ENCODE data around the gene MYLK.

DNA sequence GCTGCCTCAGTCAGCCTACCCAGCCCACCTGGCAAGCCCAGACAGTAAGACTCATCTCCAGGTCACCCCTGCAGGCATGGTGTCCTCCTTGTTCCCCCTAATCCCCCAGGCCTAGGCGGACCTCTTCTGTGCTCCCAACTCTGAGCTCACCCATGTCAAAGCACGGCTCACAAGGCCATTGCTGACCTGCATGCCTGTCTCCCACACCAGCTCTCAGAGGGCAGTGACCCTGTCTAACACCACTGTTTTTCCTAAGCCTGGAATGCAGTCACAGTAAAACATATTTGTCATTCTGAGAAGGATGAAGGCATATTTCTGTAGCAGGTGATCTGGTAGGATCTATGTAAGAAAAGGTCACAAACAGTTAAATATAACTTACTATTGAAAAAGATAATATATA is 189.0 kb downstream of the MYLK start:
- TF ChIP-seq, protein P1, sequence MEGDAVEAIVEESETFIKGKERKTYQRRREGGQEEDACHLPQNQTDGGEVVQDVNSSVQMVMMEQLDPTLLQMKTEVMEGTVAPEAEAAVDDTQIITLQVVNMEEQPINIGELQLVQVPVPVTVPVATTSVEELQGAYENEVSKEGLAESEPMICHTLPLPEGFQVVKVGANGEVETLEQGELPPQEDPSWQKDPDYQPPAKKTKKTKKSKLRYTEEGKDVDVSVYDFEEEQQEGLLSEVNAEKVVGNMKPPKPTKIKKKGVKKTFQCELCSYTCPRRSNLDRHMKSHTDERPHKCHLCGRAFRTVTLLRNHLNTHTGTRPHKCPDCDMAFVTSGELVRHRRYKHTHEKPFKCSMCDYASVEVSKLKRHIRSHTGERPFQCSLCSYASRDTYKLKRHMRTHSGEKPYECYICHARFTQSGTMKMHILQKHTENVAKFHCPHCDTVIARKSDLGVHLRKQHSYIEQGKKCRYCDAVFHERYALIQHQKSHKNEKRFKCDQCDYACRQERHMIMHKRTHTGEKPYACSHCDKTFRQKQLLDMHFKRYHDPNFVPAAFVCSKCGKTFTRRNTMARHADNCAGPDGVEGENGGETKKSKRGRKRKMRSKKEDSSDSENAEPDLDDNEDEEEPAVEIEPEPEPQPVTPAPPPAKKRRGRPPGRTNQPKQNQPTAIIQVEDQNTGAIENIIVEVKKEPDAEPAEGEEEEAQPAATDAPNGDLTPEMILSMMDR (IDR thresholded peaks at IDR 0.05; ENCODE audit: insufficient read depth, low read length) = no peak
- TF ChIP-seq POLR2AphosphoS5 (IDR thresholded peaks at IDR 0.05; ENCODE audit: low read depth) = no peak
- no peak for TF ChIP-seq REST (IDR thresholded peaks at IDR 0.05; ENCODE audit: insufficient replicate concordance, low read depth)
- no peak for TF ChIP-seq SPI1 (IDR thresholded peaks at IDR 0.05; ENCODE audit: borderline replicate concordance, low read depth)
- TF ChIP-seq GABPA (IDR thresholded peaks at IDR 0.05; ENCODE audit: low read depth) = no peak

All from HL-60 (cell line).